Measurements from ENCODE around the gene CACNA1C. TPM values are rescaled to one million over a fixed set of nuclear protein-coding genes. Genes with fewer than 3 reads are reported as not detected.

CACNA1C gene
- total RNA-seq, 3 donors from 2014 or later: 2.6 to 11.8 (median 9.5) TPM

DNA sequence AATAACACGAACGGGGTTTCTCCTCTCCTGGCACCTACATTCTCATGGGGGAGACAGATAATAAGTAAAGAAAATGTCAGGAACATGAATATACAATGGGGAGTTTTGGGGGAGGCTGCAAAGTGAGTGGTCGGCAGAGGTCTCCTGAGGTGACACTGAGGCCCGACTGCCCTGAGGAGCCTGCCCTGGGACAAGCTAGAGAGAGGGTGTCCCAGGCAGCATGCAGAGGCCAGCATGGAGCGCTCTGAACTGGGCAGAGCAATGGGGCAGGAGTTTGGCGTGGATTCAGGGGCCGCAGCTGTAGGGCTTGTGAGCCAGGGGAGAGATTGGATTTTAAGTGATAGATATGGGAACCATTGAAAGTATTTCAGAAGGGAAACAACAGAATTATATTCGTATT, 320.5 kb downstream of the CACNA1C start:
- Histone ChIP-seq H3K4me1 (no peaks in the 10 kb centered on the region), H3K27ac (no peak overlapping the region), H3K27me3 (no peaks in the 10 kb centered on the region), H3K36me3 (no peaks in the 10 kb centered on the region), H3K4me3 (no peak overlapping the region), H3K9me3 (no peaks in the 10 kb centered on the region)
- DNase-seq (ENCODE audit: low spot score in 2 of 2): no peak
- TF ChIP-seq POLR2A (IDR thresholded peaks at IDR 0.05) (no peak), POLR2AphosphoS5 (IDR thresholded peaks at IDR 0.05) (no peak)
- TF ChIP-seq, protein P1, sequence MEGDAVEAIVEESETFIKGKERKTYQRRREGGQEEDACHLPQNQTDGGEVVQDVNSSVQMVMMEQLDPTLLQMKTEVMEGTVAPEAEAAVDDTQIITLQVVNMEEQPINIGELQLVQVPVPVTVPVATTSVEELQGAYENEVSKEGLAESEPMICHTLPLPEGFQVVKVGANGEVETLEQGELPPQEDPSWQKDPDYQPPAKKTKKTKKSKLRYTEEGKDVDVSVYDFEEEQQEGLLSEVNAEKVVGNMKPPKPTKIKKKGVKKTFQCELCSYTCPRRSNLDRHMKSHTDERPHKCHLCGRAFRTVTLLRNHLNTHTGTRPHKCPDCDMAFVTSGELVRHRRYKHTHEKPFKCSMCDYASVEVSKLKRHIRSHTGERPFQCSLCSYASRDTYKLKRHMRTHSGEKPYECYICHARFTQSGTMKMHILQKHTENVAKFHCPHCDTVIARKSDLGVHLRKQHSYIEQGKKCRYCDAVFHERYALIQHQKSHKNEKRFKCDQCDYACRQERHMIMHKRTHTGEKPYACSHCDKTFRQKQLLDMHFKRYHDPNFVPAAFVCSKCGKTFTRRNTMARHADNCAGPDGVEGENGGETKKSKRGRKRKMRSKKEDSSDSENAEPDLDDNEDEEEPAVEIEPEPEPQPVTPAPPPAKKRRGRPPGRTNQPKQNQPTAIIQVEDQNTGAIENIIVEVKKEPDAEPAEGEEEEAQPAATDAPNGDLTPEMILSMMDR (IDR thresholded peaks at IDR 0.05): no peak
- intact Hi-C loops (cut with DNase I; ENCODE audit: low total_unique reads): no loop called here

DNA sequence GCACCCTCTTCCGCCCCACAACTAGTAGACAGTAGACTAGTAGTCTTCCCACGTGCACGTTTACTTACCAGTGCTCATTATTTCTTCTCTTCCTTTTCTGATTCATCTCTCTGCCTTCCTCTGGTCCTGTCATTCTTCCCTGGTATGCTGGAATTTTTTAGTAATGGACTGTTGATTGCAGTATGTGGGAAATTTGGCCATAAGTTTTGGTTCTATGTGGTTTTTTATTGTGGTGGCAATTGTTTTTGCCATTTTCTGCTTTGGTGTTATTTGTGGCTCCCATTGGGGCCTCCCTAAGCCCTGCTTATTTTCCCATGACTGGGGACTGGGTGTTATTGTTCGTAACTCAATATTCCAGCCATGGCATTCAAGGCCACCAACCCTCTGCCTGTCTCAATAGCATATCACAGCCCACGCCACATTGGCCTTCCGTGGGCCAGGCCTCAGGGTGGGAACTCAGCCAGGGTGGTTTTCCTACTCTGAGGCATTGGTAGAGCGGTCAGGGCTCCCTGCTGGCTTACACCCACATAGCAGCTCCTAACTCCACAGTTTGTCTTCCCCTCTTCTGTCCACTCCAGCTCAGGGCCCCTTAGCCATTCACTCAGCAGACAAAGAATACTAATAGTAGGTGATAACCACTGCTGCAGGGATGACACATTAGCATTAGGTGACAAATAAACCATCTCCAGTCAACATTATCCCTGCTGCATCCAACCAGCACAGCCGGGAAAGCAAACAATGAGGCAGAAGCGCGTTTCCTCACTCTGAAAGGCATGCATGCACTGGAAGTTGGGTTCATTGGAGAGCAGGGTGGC, 321.5 kb downstream of the CACNA1C start:
- no peak for DNase-seq (ENCODE audit: low spot score in 2 of 2)
- no peaks in the 10 kb centered on the region for H3K4me1 ChIP-seq
- no peak overlapping the region for H3K4me3 ChIP-seq
- H3K9me3 ChIP-seq: no peaks in the 10 kb centered on the region
- no peak overlapping the region for H3K27ac ChIP-seq
- TF ChIP-seq POLR2AphosphoS5 (IDR thresholded peaks at IDR 0.05) (no peak), POLR2A (IDR thresholded peaks at IDR 0.05) (no peak)
- TF ChIP-seq, protein P1 (IDR thresholded peaks at IDR 0.05): no peak
- no peaks in the 10 kb centered on the region for H3K36me3 ChIP-seq
- intact Hi-C loops (cut with DNase I; ENCODE audit: low total_unique reads): no loop called here
- H3K27me3 ChIP-seq: no peaks in the 10 kb centered on the region

DNA sequence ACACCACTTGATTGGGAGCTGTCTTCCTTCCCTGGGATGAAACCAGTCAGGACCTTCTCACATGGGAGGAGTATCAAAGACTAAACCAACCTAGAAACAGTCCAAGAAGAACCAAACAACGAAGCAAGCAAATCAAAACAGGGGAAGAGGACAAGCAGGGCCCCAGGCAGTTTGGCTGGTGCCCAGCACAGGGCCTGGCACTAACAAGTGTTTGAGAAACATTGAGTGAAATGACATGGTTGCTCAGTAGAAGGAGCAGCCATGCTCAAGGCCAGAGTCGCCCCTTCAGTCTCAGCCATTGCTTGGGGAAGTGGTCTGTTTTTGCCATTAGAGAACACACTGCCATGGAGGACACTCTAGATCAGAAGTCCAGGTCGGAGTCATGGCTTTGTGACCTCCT, 323.1 kb downstream of the CACNA1C start:
- Histone ChIP-seq H3K4me3 (no peak overlapping the region), H3K27ac (no peak overlapping the region), H3K27me3 (no peaks in the 10 kb centered on the region), H3K4me1 (no peaks in the 10 kb centered on the region), H3K36me3 (no peaks in the 10 kb centered on the region), H3K9me3 (no peaks in the 10 kb centered on the region)
- TF ChIP-seq, protein P1 (IDR thresholded peaks at IDR 0.05): no peak
- TF ChIP-seq POLR2AphosphoS5 (IDR thresholded peaks at IDR 0.05): no peak
- DNase-seq (ENCODE audit: low spot score in 2 of 2): no peak
- intact Hi-C loops (cut with DNase I; ENCODE audit: low total_unique reads): no loop called here

DNA sequence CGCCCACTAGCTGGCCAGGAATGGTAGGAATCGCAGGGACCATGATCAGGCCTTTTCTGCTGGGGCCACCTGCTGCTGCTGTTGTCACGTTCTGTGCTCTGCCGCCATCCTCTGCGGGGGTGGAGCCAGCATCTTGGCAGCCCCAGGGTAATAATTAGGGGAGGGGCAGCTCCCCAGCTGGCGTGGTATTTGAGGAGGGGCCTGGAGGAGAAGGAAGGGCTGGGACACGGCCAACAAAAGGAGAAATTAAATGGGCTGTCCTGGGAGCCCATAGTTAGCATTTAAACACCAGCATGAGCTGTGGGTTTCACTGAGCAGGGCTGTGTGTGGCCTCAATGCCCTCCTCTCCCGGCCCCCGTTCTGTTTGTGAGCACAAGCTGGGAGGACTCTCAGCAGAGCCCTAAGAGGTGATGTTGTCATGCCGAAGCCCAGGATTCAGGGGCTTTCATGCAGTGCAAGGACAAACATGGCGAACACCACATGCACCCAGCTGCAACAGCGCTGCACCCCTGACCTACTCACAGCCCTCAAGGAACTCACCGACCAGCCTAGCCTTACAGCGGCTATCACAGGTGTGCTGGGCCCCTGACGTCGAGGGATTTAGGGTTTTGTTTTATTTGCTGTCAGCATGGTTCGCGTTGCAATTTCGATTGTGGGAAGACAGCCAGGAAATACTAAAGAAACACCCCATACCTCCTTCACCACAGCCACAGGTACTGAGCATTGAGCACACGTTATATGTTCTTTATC, 324.3 kb downstream of the CACNA1C start:
- Histone ChIP-seq H3K27ac (no peak overlapping the region), H3K36me3 (no peaks in the 10 kb centered on the region), H3K27me3 (no peaks in the 10 kb centered on the region), H3K4me3 (no peak overlapping the region), H3K9me3 (no peaks in the 10 kb centered on the region), H3K4me1 (no peaks in the 10 kb centered on the region)
- intact Hi-C loops (cut with DNase I; ENCODE audit: low total_unique reads): no loop called here
- TF ChIP-seq POLR2AphosphoS5 (IDR thresholded peaks at IDR 0.05): no peak
- TF ChIP-seq POLR2A (IDR thresholded peaks at IDR 0.05): no peak
- TF ChIP-seq, protein P1 (IDR thresholded peaks at IDR 0.05): no peak
- DNase-seq (ENCODE audit: low spot score in 2 of 2): no peak

DNA sequence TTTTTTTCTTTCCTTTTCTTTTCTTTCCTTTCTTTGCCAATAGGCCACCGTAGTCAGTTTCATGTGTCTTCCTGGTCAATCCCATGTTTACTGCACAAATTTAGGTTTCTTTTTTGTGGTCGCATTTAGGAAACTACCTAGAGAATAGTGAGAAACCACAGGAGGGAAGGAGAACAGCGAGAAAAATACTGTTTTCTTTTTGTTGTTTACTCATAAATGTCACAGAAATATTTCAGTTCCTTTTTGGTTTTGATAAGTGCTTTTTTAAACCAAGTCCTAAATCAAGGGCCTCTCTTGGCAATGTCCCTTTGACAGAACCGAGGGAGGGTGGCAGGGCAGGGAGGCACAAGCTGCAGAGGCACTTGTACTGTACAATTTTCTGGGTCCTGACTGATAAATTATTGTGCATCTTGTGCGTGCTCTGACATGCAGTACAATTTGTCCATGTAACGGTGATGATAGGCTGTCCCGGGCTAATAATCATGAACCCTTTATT, 326.1 kb downstream of the CACNA1C start:
- H3K4me1 ChIP-seq: no peaks in the 10 kb centered on the region

More for the DNA sequence above, 326.1 kb downstream of the CACNA1C start:
- no peak for DNase-seq (ENCODE audit: low spot score in 2 of 2)
- intact Hi-C loops (cut with DNase I; ENCODE audit: low total_unique reads): no loop called here
- Histone ChIP-seq H3K36me3 (no peaks in the 10 kb centered on the region), H3K4me3 (no peak overlapping the region), H3K27ac (no peak overlapping the region), H3K27me3 (no peaks in the 10 kb centered on the region), H3K9me3 (no peaks in the 10 kb centered on the region)
- TF ChIP-seq, protein P1 (IDR thresholded peaks at IDR 0.05): no peak
- no peak for TF ChIP-seq POLR2A (IDR thresholded peaks at IDR 0.05)
- no peak for TF ChIP-seq POLR2AphosphoS5 (IDR thresholded peaks at IDR 0.05)
